ENCODE data around the gene ADARB1.

ADARB1 gene

DNA sequence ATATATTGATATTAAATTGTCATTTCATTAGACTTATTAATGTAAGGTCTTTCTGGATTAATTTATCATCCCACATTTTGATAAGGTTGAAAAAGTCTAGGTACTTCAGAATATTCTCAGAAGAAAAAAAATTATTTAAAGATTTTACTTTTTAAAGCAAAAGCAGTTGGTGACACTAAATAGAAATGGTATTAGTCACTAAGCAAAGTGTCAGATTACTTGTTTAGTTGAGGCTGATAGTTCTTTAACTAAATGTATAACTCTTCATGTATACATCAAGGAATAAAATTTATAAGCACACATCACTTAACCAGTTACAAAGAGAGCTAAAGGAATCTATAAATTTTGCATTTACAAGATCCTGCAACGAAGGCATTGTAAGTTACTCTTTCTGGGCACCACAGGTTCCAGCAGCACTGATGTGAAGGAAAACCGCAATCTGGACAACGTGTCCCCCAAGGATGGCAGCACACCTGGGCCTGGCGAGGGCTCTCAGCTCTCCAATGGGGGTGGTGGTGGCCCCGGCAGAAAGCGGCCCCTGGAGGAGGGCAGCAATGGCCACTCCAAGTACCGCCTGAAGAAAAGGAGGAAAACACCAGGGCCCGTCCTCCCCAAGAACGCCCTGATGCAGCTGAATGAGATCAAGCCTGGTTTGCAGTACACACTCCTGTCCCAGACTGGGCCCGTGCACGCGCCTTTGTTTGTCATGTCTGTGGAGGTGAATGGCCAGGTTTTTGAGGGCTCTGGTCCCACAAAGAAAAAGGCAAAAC lies 101.1 kb downstream of the ADARB1 start:
- H3K4me1 ChIP-seq (ENCODE audit: insufficient read depth, low read length) = no peaks in the 10 kb centered on the region
- ATAC-seq (ENCODE audit: insufficient read depth, low read depth) = no peak
- no peaks in the 10 kb centered on the region for H3K9me3 ChIP-seq (ENCODE audit: insufficient read depth, low read length, severe bottlenecking)
- H4K20me1 ChIP-seq (ENCODE audit: insufficient read depth, low read length) = peaks cover 4% of the 10 kb centered on the region
- no peak overlapping the region for H3K4me3 ChIP-seq (ENCODE audit: low read depth in 1 of 2, low read length in 2 of 2)
- TF ChIP-seq, protein P1, sequence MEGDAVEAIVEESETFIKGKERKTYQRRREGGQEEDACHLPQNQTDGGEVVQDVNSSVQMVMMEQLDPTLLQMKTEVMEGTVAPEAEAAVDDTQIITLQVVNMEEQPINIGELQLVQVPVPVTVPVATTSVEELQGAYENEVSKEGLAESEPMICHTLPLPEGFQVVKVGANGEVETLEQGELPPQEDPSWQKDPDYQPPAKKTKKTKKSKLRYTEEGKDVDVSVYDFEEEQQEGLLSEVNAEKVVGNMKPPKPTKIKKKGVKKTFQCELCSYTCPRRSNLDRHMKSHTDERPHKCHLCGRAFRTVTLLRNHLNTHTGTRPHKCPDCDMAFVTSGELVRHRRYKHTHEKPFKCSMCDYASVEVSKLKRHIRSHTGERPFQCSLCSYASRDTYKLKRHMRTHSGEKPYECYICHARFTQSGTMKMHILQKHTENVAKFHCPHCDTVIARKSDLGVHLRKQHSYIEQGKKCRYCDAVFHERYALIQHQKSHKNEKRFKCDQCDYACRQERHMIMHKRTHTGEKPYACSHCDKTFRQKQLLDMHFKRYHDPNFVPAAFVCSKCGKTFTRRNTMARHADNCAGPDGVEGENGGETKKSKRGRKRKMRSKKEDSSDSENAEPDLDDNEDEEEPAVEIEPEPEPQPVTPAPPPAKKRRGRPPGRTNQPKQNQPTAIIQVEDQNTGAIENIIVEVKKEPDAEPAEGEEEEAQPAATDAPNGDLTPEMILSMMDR (IDR thresholded peaks at IDR 0.05; ENCODE audit: borderline replicate concordance, extremely low read depth, low read length, poor library complexity, severe bottlenecking) = no peak
- TF ChIP-seq EZH2 (IDR thresholded peaks at IDR 0.05; ENCODE audit: borderline replicate concordance, low read depth, low read length, severe bottlenecking) = no peak
- H3K4me2 ChIP-seq (ENCODE audit: insufficient read depth, low read length) = no peak overlapping the region
- no peak overlapping the region for H2AFZ ChIP-seq (ENCODE audit: low read depth, low read length)
- H3K36me3 ChIP-seq (ENCODE audit: insufficient read depth, low read length) = peaks cover 26% of the 10 kb centered on the region
- no peak overlapping the region for H3K9ac ChIP-seq (ENCODE audit: low read depth, low read length)
- H3K27me3 ChIP-seq (ENCODE audit: insufficient read depth, low read length, poor library complexity) = no peaks in the 10 kb centered on the region
- H3K27ac ChIP-seq (ENCODE audit: low read length) = no peak overlapping the region
- no peak for DNase-seq
- no peaks in the 10 kb centered on the region for H3K79me2 ChIP-seq (ENCODE audit: insufficient read depth, low read length)

DNA sequence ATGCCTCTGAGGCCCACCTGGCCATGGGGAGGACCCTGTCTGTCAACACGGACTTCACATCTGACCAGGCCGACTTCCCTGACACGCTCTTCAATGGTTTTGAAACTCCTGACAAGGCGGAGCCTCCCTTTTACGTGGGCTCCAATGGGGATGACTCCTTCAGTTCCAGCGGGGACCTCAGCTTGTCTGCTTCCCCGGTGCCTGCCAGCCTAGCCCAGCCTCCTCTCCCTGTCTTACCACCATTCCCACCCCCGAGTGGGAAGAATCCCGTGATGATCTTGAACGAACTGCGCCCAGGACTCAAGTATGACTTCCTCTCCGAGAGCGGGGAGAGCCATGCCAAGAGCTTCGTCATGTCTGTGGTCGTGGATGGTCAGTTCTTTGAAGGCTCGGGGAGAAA lies 101.8 kb downstream of the ADARB1 start:
- Histone ChIP-seq H3K9me3 (ENCODE audit: insufficient read depth, low read length, severe bottlenecking) (no peaks in the 10 kb centered on the region), H4K20me1 (ENCODE audit: insufficient read depth, low read length) (peaks cover under 1% of the 10 kb centered on the region), H3K36me3 (ENCODE audit: insufficient read depth, low read length) (peaks cover 28% of the 10 kb centered on the region), H2AFZ (ENCODE audit: low read depth, low read length) (no peak overlapping the region), H3K4me2 (ENCODE audit: insufficient read depth, low read length) (no peak overlapping the region), H3K9ac (ENCODE audit: low read depth, low read length) (no peak overlapping the region), H3K4me3 (ENCODE audit: low read depth in 1 of 2, low read length in 2 of 2) (no peak overlapping the region), H3K79me2 (ENCODE audit: insufficient read depth, low read length) (no peaks in the 10 kb centered on the region), H3K27ac (ENCODE audit: low read length) (no peak overlapping the region), H3K4me1 (ENCODE audit: insufficient read depth, low read length) (no peaks in the 10 kb centered on the region), H3K27me3 (ENCODE audit: insufficient read depth, low read length, poor library complexity) (no peaks in the 10 kb centered on the region)
- TF ChIP-seq, protein P1 (IDR thresholded peaks at IDR 0.05; ENCODE audit: borderline replicate concordance, extremely low read depth, low read length, poor library complexity, severe bottlenecking) = no peak
- no peak for TF ChIP-seq EZH2 (IDR thresholded peaks at IDR 0.05; ENCODE audit: borderline replicate concordance, low read depth, low read length, severe bottlenecking)
- ATAC-seq (ENCODE audit: insufficient read depth, low read depth) (no peak), DNase-seq (no peak)

DNA sequence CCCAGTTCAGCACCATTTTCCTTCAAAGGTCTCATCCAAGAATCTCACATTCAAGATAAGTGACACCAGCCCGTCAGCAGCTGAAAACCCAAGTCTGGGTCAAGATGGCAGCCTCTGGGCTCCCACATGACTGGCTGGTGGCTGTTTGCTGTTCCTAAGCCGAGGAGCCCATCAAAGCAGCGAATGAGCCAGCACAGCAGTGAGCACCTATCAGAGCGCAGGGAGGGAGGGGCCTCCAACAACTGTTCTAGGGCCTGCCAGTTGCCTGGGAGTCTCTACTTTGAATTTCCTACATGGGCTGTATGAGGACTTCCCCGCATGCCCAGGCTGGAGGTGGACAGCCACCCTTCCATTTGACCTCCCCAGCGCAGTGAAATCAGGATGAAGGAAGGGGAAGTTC lies 102.7 kb downstream of the ADARB1 start:
- Histone ChIP-seq H3K79me2 (ENCODE audit: insufficient read depth, low read length) (no peaks in the 10 kb centered on the region), H3K27ac (ENCODE audit: low read length) (no peak overlapping the region), H3K4me3 (ENCODE audit: low read depth in 1 of 2, low read length in 2 of 2) (no peak overlapping the region), H2AFZ (ENCODE audit: low read depth, low read length) (no peak overlapping the region), H3K9ac (ENCODE audit: low read depth, low read length) (no peak overlapping the region), H4K20me1 (ENCODE audit: insufficient read depth, low read length) (no peaks in the 10 kb centered on the region; the same call in 1 of the 2 replicates), H3K4me1 (ENCODE audit: insufficient read depth, low read length) (no peaks in the 10 kb centered on the region), H3K36me3 (ENCODE audit: insufficient read depth, low read length) (peaks cover 37% of the 10 kb centered on the region), H3K4me2 (ENCODE audit: insufficient read depth, low read length) (no peak overlapping the region), H3K9me3 (ENCODE audit: insufficient read depth, low read length, severe bottlenecking) (no peaks in the 10 kb centered on the region), H3K27me3 (ENCODE audit: insufficient read depth, low read length, poor library complexity) (no peaks in the 10 kb centered on the region)
- TF ChIP-seq, protein P1 (IDR thresholded peaks at IDR 0.05; ENCODE audit: borderline replicate concordance, extremely low read depth, low read length, poor library complexity, severe bottlenecking) = no peak
- no peak for TF ChIP-seq EZH2 (IDR thresholded peaks at IDR 0.05; ENCODE audit: borderline replicate concordance, low read depth, low read length, severe bottlenecking)
- no peak for DNase-seq
- ATAC-seq (ENCODE audit: insufficient read depth, low read depth) = no peak
